Ishikawa (cell line): Measurements from ENCODE around the gene ATG9B.

ENCODE experiments used
- CEBPB ChIP-seq: IDR thresholded peaks from 2 replicates; pipeline ENCODE4 v1.6.1; 2012
- EGR1 ChIP-seq: IDR thresholded peaks from 2 replicates; pipeline ENCODE4 v1.6.1; 2012
- EP300 ChIP-seq: IDR thresholded peaks from 2 replicates; pipeline ENCODE4 v1.6.1; 2012; ENCODE audit warnings: borderline replicate concordance
- FOXM1 ChIP-seq: IDR thresholded peaks from 2 replicates; pipeline ENCODE4 v1.6.1; 2012; ENCODE audit warnings: low read depth, borderline replicate concordance
- MAX ChIP-seq: IDR thresholded peaks from 2 replicates; pipeline ENCODE4 v1.6.1; 2012
- RAD21 ChIP-seq: IDR thresholded peaks from 2 replicates; pipeline ENCODE4 v1.6.1; 2012; ENCODE audit warnings: low read depth
- USF1 ChIP-seq: IDR thresholded peaks from 2 replicates; pipeline ENCODE4 v1.6.1; 2012
- YY1 ChIP-seq: IDR thresholded peaks from 2 replicates; pipeline ENCODE4 v1.6.1; 2012; ENCODE audit warnings: low read depth
- ZBTB7A ChIP-seq: IDR thresholded peaks from 2 replicates; pipeline ENCODE4 v1.6.1; 2012; ENCODE audit warnings: low read depth

GRCh38 chr7:151070574-151070960, 46.3 kb upstream of the ATG9B start:
- TF ChIP-seq MAX (no peak), RAD21 (no peak), ZBTB7A (no peak), YY1 (no peak), CEBPB (no peak), USF1 (no peak), FOXM1 (no peak), EP300 (no peak), EGR1 (no peak)
